Mesothelial cell of epicardium (in vitro differentiated cells): ENCODE data around the gene GADD45B. TPM values are rescaled to one million over a fixed set of nuclear protein-coding genes. Genes with fewer than 3 reads are reported as not detected.

Source experiments
- DNase-seq, 2 experiments: peaks; one replicate each; pipeline ENCODE4 v3.0.0; 2021; ENCODE audit warnings: low spot score in 2 of 2; ENCODE audit not compliant: unreplicated experiment in 2 of 2
- H3K27ac Mint-ChIP-seq: 2 replicates; pipeline ENCODE4 v1.8.0; 2021; ENCODE audit warnings: mixed read lengths
- H3K27me3 Mint-ChIP-seq: 2 replicates; pipeline ENCODE4 v1.8.0; 2021; ENCODE audit warnings: low read depth, mixed read lengths
- H3K36me3 Mint-ChIP-seq: 2 replicates; pipeline ENCODE4 v1.8.0; 2021; ENCODE audit warnings: mixed read lengths
- H3K4me1 Mint-ChIP-seq: 2 replicates; pipeline ENCODE4 v1.8.0; 2021; ENCODE audit warnings: mixed read lengths
- H3K4me3 Mint-ChIP-seq: 2 replicates; pipeline ENCODE4 v1.8.0; 2021; ENCODE audit warnings: mild to moderate bottlenecking, moderate library complexity, mixed read lengths
- H3K9me3 Mint-ChIP-seq: 2 replicates; pipeline ENCODE4 v1.8.0; 2021; ENCODE audit warnings: mixed read lengths
- total RNA-seq: library from RNA; stranded (reverse); gene quantifications from 3 replicates; pipeline ENCODE4 v1.2.1, GENCODE V29; 2021
- TF ChIP-seq, protein P1 (sequence below): fragments of 200-600 bp; sonication (generic); IDR thresholded peaks from one replicate; pipeline ENCODE4 v1.5.0; 2021; ENCODE audit warnings: antibody characterized with exemption; ENCODE audit not compliant: unreplicated experiment

The GADD45B gene
- total RNA-seq, 1 donor from 2014 or later: 80.0 TPM

DNA sequence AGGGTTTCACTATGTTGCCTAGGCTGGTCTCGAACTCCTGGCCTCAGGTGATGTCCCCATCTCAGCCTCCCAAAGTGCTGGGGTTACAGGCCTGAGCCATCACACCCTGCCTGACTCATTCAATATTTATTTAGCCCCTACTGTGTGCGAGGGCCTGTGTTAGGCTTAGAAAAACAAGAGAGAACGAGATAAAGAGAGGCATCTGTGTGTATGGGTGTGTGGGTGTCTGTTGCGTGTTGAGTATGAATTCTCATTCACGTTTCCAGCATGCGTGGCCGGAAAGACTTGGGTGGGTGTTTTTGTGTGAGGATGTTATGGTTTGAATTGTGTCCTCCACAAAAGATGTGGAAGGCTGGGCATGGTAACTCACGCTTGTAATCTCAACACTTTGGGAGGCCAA lies 9.5 kb downstream of the GADD45B start:
- Mint-ChIP-seq H3K4me1 (peaks cover 7% of the 10 kb centered on the region), H3K27me3 (no peaks in the 10 kb centered on the region), H3K27ac (no peak overlapping the region), H3K9me3 (peaks cover 11% of the 10 kb centered on the region), H3K36me3 (peaks cover 4% of the 10 kb centered on the region), H3K4me3 (no peak overlapping the region)
- no peak for DNase-seq
- TF ChIP-seq, protein P1, sequence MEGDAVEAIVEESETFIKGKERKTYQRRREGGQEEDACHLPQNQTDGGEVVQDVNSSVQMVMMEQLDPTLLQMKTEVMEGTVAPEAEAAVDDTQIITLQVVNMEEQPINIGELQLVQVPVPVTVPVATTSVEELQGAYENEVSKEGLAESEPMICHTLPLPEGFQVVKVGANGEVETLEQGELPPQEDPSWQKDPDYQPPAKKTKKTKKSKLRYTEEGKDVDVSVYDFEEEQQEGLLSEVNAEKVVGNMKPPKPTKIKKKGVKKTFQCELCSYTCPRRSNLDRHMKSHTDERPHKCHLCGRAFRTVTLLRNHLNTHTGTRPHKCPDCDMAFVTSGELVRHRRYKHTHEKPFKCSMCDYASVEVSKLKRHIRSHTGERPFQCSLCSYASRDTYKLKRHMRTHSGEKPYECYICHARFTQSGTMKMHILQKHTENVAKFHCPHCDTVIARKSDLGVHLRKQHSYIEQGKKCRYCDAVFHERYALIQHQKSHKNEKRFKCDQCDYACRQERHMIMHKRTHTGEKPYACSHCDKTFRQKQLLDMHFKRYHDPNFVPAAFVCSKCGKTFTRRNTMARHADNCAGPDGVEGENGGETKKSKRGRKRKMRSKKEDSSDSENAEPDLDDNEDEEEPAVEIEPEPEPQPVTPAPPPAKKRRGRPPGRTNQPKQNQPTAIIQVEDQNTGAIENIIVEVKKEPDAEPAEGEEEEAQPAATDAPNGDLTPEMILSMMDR: no peak

DNA sequence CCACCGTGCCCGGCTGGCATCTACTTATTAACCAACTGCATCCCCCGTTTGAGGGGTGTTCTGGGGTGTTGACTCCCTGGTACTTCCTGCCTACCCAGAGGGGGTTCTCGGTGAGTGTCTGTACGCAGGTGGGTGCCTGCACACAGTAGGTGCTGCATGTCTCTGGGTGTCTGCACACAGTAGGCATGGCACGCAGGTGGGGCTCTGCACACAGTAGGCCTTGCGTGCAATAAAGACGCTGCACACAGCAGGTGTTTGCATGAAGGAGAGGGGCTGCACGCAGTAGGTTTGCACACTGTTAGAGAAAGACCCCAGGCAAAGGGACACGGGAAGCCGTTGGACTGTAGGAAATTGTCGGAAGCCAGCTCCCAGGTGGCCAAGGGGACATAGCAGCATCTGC lies 11.2 kb downstream of the GADD45B start:
- Mint-ChIP-seq H3K27ac (no peak overlapping the region), H3K4me3 (no peak overlapping the region), H3K27me3 (no peaks in the 10 kb centered on the region), H3K9me3 (peaks cover 11% of the 10 kb centered on the region), H3K4me1 (peaks cover 14% of the 10 kb centered on the region), H3K36me3 (peaks cover 4% of the 10 kb centered on the region)
- TF ChIP-seq, protein P1: no peak
- DNase-seq: no peak

DNA sequence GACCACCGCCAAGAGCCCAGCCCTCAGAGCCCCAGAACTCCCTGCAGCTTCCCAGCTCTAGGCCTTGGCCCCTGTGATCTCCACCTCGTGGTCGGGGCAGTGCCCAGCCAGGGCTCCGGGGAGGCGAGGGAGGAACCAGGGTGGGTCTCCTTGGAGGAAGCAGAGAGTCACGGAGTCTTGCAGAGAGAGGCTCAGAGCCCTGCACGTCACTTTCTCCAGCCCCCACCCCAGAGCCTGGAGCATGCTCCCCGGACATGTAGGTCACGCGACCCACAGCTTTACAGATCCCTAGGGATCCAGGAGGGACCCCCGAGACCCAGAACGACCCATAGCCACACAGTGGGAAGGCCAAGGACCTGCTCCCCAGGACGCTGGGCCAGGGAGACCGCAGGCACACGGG lies 11.9 kb downstream of the GADD45B start:
- no peak overlapping the region for H3K4me3 Mint-ChIP-seq
- H3K4me1 Mint-ChIP-seq: peaks cover 19% of the 10 kb centered on the region
- DNase-seq: no peak
- peaks cover 4% of the 10 kb centered on the region for H3K36me3 Mint-ChIP-seq
- H3K27ac Mint-ChIP-seq: no peak overlapping the region
- H3K9me3 Mint-ChIP-seq: peaks cover 10% of the 10 kb centered on the region
- no peaks in the 10 kb centered on the region for H3K27me3 Mint-ChIP-seq
- TF ChIP-seq, protein P1: no peak

DNA sequence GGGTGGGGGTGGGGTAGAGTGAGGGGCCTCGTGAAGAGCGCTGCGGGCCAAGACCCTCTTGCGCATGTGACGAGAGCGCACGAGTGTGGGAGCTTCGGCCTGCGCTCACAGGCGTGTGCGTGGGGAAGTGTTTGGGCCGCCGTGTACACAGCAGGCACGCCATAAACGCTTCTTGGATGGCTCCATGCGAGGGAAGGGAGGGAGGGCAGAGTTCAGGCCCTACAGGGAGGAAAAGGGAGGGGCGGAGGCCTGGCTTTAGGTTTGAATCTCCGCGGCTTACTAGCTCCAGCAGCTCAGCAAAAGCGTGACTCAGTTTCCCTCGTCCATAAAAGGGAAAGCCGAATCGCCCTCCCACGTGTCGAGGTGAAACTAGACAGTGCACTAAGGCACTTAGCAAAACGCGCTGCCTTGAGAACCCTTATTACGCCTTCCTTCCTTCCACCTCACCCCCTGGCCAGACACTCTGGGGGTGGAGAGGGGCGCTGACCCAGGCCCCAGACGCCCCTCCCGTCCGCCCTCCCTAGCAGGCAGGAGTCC lies 12.5 kb downstream of the GADD45B start:
- no peak for DNase-seq
- no peaks in the 10 kb centered on the region for H3K27me3 Mint-ChIP-seq
- peaks cover 6% of the 10 kb centered on the region for H3K9me3 Mint-ChIP-seq
- peak overlapping the region; percentile 39 for H3K4me3 Mint-ChIP-seq
- peaks cover 22% of the 10 kb centered on the region for H3K4me1 Mint-ChIP-seq
- peaks cover 4% of the 10 kb centered on the region for H3K36me3 Mint-ChIP-seq
- TF ChIP-seq, protein P1: no peak
- H3K27ac Mint-ChIP-seq: peak overlapping the region; percentile 39

DNA sequence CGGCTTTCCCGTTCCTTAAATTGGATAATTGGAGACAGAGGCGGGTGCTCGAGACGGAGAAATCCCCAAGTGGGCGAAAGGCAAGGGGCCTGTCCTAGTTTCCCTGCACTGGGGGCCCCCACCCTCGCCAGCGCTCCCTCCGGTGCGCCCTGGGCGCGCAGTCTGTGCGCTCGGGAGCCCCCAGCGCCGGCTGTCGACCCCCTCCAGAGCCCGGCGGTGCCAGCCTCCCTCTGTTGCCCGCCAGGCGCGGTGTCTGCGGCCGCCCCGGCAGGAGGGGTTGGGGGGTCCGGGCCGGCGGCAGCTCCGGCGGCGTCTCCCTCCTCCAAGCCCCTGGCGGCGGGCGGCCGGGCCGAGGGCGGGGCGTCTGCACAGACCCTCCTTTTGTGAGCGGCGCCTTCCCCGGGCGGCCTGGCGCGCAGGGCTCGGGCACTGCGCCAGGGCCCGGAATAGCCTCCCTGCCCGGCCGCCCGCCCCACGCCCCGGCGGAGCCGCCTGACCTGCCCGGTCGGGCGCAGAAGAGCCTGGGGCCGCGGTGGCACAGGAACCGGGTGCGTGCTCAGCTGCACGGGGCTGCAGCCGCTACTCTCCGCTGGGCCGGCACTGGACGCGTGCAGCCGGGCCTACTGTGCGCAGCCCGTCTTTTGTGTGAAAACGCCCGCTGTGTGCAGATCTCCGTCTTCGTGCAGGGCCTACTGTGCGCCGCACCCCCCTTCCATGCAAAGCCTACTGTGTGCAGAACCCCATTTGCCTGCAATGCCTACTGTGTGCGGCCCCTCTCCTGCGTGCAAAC lies 13.2 kb downstream of the GADD45B start:
- H3K9me3 Mint-ChIP-seq: peaks cover under 1% of the 10 kb centered on the region
- H3K27me3 Mint-ChIP-seq: no peaks in the 10 kb centered on the region
- H3K27ac Mint-ChIP-seq: peak overlapping the region; percentile 39
- TF ChIP-seq, protein P1: no peak
- H3K4me3 Mint-ChIP-seq: peak overlapping the region; percentile 43
- no peaks in the 10 kb centered on the region for H3K36me3 Mint-ChIP-seq
- peaks cover 28% of the 10 kb centered on the region for H3K4me1 Mint-ChIP-seq
- DNase-seq: peak; percentile 55 to 71
